Inflammatory macrophage (primary cell): ENCODE data around the gene CFAP46.

Experiments used
- DNase-seq, 2 donors: peaks; one replicate each; pipeline ENCODE4 v3.0.0-alpha.2; 2020 to 2022

CFAP46 gene

DNA sequence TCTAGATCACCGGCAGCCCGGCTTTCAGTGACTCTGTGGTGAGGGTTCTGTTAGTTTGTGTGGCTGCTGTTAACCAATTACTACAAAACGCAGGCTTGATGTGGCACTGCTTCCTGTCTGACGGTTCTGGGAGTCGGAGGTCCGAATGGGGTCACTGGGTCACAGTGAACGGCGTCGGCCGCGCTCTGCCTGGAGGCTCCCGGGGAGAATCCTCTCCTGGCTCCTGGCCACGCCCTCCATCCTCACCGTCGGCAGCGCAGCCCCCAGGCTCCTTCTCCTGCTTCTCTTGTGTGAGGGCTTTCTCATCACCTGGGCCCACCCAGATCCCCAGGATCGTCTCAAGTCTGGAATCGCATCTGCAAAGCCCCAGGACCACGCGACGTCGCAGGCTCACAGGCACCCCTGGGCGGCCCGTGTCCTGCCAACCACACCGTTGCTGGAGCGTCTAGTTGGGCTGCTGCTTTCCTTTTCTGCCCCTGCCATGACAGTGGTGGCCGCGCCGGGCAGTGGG, 124.6 kb downstream of the CFAP46 start:
- no peak for DNase-seq

DNA sequence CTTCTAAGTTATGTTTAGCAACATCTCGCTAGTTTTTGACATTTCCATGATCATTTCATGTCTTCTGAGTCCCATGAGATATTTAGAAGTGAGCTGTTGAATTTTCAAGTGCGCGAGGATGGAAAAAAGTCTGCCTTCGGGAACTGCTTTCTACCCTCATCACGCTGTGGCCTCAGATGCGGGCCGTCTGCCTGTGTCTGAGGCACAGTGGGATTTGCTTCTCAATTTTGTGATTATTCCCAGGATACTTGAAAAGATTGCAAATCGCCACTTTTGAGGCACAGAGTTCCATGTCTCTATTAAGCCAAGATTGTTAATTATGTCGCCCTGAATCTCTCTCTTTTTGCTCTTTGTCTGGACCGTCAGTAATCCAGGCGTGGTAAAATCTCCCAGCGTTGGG, 125.7 kb downstream of the CFAP46 start:
- DNase-seq, result no peak

DNA sequence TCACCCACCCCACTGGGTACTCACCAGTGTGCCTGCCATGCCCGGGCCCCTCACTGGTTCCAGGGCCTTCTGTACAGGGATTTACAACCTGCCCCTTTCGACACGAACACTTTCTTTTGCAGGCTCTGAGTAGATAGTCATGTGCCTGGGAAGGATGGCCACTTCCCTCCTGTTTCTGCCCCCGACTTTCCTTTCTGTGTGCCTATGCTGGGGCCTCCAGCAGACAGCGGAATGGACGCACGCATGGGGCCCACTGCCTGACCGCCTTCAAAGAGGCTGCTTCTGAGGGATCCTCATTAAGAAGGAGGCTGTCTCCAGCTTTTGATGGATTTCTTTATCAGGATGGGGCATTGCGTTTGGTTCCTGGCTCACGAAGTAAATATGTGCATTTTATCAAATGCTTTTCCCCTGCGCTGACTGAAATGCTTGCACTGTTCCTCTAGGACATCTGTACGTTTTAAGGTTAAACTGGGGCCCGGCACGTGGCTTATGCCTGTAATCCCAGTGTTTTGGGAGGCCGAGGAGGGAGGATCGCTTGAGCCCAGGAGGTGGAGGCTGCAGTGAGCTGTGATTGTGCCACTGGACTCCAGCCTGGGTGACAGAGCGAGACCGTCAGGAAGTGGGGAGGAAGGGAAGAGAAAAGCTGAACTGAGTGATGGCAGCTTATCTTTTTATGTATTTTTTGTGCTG, 127.1 kb downstream of the CFAP46 start:
- no peak for DNase-seq

DNA sequence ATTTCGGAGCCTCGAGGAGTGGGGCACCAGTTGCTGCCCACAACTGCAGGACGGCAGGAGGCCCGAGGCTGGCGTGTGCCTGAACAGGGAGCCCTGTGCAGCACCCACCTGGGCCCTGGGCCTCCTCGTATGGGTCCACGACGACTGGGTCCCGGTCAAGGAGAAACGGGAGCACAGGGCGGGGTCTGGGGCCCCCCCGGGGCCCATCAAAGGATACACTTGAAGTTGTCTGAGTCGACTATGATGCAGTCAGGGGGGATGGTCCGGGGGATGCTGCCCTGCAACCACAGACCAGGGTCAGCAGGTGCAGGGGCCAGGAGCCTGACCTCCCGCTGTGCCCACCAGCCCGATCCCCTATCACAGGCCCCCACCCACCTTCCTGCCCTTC, 127.9 kb downstream of the CFAP46 start:
- no peak for DNase-seq

DNA sequence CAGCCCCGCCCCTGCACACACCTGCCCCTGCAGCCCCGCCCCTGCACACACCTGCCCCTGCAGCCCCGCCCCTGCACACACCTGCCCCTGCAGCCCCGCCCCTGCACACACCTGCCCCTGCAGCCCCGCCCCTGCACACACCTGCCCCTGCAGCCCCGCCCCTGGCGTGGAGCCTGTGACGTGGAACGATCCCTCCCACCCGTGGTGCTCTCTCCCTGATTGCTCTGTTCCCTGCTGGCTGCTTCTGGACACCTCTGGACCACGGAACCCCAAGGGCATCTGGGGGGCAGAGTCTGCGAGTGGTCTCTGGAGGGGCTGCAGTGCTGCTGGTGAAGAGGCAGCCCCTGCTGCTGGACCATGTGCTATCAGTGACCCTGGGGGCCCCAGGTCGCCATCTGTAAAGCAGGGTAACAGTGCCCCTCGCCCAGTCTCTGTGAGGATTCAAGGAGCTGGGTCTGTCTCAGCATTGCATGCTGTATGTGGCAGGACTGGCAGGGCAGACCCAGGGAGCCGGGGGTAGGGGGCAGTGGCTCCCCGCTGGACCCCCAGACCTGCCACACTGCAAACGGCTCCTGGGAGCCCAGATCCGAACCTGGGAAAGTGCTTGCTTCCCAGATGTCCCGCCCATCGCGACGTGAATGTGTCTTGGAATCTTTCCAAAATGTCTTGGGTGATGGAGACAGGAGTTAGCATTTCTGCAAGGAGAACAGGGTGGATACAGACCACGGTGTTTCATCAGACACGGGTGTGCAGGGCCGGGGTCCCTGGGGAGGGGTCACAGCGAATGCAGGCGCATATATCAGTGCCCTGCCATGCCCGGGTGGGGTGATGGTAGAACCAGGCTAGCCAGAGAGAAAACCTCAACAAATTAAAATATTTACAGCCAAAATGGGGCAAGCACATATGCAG, 128.6 kb downstream of the CFAP46 start:
- no peak for DNase-seq

DNA sequence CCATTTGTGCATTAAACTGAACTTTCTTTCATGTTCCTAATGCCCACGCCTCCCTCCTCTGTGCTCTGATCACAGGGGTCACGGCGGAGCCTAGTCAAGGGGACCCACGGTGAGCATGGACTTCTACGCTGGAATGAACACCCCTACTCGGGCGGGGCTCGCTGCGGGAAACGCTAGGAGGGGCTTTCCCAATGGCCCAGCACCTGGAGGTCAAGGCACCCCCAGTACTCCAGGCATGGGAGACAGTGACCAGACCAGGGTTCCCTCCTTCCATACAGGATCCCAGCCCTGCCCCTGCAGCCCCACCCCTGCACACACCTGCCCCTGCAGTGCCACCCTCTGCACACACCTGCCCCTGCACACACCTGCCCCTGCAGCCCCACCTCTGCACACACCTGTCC, 129.4 kb downstream of the CFAP46 start:
- DNase-seq, result no peak

DNA sequence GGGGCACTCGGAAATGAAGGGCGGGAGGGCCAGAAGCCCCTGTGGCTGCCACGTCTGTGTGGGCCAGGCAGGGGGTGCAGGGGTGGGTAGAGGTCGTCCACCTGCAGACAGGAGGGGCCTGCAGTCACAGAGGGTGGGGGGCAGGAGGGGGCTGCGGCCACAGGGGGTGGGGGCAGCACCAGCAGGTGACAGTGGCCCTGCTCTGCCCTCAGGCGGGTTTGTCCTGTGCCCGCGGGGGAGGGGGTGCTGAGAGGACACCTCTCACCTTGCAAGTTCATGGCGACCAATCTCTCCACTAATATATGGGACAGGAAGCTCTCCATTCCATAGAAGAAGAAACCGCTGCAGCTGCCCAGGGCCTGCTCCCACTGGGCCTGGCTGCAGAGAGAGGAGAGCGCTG, 129.8 kb downstream of the CFAP46 start:
- DNase-seq, result no peak

DNA sequence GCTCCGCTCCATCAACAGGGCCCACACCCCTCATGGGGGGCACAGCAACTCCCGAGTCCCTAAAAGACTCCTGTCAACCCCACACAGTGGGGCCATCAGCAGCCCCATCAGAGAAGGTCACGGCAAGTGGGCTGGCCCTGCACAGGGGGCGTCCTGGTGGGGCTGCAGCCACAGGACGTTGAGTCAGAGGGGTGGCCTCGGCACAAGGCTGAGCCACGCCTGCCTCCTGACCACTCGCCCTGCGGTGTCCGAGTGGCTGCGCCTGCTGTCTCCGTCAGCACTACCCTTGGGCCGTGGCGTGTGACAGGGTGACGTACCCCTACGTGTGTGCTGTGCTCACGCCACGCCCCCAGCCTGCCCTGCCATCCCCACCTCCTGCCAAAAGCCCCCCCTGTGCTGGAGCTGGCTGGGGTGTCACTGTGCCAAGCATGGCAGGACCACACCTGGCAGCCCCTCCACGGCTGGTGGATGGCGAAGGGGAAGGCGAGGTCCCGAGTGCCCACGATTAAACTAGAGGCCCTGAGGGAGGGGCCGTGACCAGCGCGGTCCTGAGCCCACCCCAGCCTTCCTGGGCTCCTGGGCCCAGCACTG, 130.4 kb downstream of the CFAP46 start:
- DNase-seq, result no peak

DNA sequence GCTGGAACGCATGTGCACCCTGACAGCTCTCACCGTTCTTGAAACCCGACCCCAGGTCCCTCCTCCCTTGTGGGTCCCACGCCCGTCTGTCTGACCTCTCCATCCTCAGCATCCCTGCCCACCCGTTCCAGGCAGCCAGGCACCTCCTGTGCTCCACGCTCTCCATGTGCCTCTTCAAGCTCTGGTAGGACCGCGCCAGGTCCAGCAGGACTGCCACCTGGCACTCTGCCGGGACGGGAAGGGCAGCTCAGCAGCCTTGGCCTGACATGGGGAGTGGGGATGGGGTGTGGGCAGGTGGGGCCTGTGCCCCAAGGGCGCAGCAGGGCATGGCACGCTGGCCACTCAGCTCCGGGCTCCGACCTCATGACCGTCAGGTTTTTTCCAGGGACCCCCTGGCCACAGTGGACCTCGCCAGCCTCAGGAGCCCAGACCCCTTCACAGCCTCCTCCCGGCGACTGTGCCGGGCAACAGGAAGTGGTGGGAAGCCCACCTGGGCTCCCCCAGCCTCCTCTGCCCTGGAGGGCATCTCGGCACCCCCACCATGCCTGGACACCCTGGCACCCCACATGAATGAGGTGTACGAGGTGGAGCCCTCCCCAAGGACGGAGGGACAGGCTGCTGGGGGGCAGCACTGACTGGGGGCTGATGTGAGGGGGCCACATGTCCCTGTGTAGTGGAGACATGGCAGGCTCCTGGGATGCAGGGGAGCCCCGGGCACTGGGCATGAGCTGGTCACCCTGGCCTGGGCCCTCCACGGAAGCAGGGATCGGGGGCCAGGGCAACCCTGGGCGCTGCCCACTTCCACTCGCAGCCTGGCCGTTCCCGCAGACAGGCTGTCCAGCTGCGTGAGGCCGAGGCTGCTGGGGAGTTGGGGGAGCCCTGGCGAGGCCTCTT, 131.3 kb downstream of the CFAP46 start:
- no peak for DNase-seq

DNA sequence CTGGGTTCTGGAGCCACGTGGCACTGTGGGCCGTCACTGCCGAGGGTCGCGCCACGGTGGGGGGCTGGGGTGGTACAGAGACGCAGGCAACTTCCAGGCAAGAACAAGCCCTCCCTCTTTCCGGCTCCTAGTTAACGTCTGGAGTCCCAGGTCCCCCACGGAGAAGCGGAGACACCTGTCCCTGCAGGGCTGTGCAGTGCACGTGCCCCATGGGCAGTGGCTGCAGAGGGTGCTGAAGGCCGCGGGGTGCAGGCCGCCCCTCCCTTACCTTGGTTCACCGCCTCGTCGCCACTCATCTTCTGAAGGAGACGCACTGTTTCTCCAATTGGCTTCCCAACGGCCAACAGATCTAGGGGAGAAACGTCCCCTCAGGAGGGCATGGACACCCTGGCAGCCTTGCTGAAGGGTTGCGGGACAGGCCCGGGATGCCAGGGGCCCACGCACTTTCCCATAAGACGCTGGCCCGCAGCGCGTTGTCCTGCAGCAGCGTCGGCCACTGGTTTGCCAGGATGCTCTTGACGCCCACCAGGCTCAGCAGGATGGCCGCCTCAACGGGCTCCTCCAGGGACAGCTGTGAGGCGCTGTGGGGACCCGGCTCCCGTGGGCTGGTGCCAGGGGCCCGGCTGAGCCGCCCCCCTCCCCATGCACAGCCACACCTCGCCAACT, 132.1 kb downstream of the CFAP46 start:
- DNase-seq, result no peak

DNA sequence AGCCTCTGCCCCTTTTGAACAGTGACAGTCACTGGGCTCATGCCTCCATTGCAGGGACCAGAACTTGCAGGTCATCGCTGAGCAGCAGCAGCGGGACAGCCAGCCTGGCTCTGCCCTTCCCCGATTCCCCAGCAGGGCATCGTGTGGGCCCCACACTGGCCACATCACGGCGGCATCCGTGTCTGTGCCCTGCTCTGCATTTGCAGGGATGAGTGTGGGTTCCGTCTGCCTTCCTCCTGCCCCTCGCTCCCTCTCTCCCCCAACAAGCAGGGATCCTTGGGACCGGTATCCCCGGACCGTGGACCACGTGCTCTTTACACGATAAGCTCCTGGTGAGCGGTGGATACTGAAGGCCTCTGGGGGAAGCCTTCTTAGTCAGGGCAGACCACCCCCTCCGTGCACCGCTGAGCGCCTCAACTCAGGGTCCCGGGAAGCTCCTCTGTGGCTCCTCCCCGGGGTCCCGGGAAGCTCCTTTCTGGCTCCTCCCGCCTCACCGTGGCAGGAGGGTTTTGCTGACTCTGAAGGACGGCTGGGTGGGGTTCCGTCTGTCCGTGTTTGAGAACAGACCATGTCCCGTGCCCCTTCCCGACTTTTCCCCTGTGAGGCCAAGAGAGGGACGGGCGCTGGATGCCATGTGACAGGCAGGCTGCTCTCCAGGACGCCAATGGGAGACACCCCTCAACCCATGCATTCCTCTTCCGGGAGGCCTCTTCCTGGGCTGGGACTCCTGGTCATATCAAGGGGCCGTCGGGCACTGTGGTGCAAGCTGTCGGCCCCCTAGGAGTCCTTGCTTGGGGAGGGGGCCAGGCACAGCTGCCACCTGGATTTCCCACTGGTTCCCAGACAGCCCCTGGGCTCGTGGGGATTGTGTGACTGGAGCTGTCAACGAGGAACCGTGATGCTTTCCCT, 132.9 kb downstream of the CFAP46 start:
- no peak for DNase-seq

DNA sequence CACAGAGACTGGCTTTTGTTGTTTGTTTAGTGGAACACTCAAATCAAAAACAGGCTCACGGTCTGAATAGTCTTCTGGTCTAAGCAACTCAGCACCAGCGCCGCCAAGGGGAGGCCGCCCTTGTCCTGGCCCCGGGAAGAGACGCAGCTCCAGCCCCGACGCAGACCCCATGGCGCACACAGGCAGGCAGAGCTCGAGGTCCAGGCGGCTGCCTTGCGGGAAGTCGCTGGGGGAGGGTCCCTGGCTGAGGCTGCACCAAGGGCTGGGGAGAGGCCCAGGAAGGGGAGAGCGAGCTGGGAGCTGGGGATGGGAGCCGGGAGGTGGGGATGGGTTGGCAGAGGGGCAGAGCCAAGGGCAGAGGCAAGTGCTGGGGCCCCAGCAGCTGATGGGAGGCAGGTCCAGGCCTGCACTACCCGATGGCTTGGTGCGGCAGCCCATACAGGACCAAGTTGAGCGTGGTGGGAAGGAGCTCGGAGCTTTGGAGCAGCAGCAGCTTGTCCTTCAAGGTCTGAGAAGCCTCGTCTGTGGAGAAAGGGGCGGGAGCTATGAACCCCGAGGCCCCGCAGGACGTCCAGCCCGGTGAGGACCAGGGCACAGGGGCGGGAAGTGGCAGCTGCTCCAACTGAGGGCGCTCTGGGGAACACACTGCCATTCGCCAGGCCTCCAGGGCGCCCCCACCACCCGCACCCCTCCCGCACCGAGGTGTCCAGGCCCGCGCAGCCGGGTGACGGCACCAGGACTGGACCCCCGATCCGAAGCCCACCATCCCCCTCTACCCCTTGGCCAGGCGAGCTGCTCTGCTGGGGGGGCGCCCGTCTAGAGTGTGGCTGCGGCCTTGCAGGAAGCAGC, 133.8 kb downstream of the CFAP46 start:
- DNase-seq, result no peak

DNA sequence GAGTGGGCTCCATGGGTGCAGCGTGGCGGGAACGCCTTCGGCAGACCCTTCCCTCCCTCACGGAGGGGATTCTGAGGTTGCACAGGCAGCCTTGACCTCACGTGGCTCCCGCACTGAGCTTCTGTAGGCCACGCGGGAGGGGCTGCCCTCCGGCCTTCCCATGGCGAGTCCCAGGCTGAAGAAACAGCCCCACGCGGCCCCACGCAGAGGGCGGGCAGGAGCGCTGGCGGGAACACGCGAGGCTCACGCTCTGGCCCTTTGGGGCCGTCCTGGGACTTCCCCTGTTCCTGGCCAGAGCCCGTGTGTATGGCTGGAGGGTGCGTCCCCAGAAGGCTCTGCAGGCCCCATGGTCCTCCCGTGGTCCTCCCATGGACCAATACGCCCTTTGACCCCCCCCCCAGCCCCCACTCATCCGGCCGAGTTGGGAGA, 134.7 kb downstream of the CFAP46 start:
- no peak for DNase-seq

DNA sequence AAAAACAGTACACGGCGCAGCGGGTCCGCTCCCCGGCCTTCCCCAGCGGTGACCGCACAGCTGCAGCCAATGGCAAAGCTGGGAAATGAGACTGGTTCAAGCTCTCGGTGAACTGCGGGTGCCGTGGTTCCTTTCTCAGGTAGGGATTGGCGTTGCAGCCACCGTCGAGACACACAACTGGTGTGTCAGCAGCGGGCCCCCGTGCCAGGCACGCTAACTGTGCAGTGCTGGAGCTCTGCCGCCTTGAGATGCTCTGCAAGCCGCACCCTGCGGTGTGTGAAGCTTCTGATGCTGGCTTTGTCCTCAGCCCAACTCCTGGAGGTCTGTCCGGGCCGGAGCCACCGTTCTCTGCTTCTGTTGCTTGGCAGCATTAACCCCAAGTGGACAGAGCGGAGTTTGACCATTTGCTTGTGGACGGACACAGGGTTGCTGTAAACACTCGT, 135.8 kb downstream of the CFAP46 start:
- no peak for DNase-seq

DNA sequence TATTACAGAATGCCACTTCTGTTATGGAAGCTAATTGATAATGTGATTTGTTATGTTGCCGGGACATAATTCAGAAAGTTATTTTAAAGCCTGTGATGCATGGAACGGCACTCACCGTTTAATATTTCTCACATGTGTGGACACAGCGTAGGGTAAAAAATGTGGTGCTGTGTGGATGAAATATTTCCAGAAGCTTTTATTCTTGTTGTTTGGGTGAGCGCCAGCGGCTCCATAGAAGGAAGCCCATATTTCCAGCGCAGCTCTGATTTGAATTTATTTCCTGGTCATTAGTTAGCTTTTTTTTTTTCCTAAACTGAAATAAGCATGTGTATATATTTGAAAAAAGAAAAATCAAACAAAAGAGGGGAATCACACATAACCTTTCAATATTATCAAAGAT, 136.3 kb downstream of the CFAP46 start:
- no peak for DNase-seq

DNA sequence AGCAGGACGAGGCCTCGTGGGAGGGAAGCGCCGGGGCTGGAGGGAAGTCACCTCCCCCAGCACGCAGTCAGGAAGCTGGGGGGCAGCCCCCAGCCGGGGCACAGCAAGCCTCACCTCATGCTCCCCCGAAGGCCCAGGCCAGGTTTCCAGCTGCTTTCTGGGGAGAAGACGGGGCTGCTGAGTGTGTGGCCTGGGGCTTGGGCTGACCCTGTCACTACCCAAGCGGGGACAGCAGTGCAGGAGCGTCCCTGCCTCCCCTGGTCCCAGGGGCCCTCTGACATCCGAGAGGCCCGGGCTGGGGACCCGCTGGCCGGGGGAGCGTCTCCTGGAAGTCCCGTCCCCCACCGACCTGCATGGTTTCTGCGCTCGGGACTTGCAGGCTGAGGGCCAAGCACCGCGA, 136.8 kb downstream of the CFAP46 start:
- DNase-seq, result no peak

DNA sequence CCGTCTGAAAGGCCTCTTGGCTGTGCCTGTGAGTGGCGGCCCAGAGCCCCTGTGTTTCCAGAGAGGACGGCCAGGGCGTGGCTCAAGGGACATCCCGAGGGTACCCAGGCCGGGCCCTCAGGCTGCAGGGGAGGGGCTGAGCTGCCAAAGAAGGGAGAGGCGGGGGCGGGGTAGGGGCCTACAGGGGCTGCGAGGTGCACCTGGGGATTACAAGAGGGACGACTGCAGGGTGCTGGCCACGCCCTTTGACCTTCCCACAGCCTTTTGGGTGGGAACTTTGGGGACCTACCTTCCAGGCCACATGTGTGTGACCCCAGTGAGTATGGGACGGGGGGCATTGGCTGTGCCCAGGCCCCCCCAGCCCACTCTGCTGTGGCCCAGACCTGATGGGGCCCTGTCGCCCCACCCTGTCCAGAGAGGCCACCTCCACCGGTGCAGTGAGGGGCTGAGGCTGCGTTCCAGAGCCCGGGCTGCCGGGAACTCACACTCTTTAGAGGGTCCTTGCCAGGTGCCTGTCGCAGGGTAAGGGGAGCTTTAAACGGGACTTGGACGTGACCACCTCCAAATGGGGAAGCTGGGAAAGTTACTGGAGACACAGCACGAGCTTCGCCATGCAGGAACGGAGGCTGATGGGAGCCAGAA, 137.5 kb downstream of the CFAP46 start:
- no peak for DNase-seq

DNA sequence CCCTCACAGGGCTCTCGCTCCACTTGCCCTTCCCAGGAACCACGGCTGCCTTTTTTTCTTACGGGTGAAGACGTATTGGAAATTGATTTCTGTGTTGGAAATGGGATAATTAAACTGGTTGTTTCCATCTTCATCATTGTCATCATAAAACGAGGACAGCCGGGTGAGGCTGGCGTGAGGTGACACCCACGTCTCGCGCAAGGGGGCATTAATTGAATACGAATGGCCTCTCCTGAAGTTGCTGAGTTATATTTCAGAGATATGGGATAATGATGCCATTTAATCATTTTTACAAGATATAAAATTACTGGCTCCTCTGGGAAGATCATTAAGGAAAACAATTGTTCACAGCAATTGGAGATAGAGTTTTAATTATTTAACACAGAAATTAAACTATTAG, 138.1 kb downstream of the CFAP46 start:
- no peak for DNase-seq
